Measurements from ENCODE around the gene TWIST2.

The TWIST2 gene

GRCh38 chr2:238874330-238875050 is 26.6 kb downstream of the TWIST2 start:
- DNase-seq, result no peak

- DNase-seq, result no peak
Observed at GRCh38 chr2:238875101-238875470, 27.2 kb downstream of the TWIST2 start.

- DNase-seq, result no peak
Observed at GRCh38 chr2:238875471-238876231, 27.8 kb downstream of the TWIST2 start.

DNA sequence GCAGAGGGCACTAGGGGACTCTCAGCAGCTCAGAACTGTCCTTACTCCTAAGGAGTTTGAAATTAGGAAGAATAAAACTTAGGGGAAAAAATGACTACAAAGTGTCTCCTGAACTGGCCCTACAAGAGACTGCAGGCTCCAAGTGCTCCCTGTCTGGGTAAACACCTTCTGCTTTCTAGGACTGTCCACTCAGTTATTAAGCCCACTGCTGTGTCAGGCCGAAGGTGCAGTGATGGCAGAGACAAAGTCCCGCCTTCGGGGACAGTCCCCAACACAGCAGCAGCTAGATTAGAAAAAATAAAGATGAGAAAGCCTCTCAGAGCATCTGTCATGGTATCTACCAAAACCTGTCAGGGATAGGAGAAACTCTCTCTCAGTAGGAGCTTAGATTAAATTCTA is 28.3 kb downstream of the TWIST2 start:
- no peak for DNase-seq

- no peak for DNase-seq
Observed at GRCh38 chr2:238878051-238878735, 30.3 kb downstream of the TWIST2 start.

DNA sequence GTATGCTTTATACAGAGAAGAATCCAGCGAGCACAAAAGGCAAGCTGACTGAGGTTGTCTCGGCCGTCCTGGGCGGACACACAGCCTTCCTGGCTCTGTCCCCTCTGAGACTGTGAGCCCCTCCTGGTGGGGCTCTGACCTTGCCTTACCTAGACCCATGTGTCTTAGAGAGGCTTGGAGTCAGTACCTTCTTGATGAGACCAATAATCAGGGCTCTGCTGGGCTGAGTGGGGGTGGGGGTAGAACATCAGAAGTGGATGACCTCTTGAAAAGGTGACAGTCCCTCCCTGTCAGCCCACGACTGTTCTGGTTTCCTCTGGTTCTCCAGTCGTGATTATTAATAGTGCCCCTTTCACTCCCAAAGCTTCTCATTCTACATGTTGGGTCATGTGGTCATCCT is 31.2 kb downstream of the TWIST2 start:
- DNase-seq, result no peak

DNA sequence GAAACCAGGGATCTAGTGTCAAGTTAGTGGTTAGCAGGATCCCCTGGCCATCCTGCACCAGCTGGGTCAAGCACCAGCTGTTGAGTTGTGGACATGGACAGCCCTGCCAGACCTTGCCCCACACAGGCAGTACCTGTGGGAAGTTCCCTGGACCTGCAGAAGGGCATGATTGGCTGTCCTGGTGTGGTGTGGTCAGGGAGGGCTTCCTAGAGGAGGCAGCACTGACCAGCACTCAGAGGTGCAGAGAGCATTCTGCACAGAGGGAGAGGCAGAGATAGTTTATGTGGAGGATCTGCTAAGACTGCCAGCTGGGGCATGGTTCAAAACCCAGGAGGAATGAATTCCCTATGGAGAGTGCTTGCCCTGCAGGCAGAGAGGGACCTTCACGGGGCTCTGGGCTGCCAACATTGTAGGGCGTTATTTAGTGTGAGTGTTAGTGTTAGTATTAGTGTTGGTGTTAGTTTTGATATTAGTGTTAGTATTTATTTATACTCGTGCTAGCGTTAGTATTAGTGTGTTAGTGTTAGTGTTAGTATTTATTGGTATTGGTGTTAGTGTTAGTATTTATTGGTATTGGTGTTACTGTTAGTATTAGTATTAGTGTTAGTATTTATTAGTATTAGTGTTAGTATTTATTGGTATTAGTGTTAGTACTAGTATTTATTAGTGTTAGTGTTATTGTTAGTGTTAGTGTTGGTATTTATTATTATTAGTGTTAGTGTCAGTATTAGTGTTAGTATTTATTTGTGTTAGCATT is 31.9 kb downstream of the TWIST2 start:
- no peak for DNase-seq

DNA sequence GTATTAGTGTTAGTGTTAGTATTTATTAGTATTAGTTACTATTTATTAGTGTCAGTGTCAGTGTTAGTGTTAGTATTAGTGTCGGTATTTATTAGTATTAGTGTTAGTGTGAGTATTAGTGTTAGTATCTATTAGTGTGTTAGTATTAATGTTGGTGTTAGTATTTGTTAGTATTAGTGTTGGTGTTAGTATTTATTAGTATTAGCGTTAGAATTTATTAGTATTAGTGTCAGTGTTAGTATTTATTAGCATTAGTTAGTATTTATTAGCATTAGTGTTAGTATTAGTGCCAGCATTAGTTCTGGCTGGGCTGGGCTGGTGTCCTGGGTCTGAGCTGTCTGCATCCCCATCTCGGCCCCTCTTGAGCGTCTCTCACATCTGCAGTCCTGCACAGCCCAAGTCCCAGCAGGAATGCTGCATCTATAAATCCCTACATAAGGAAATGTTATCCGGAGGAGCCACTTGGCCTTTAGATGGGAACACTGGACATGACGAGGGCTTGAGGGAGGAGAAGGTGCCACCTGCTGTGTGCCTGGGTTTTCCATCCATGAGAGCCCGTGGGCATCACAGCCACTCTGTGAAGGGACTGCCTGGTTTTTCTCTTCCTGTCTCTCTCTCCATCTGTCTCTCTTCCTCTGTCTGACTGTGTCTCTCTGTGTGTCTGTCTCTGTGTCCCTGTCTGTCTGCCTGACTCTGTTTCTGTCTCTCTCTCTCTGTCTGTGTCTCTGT is 33.6 kb downstream of the TWIST2 start:
- DNase-seq, result no peak

DNA sequence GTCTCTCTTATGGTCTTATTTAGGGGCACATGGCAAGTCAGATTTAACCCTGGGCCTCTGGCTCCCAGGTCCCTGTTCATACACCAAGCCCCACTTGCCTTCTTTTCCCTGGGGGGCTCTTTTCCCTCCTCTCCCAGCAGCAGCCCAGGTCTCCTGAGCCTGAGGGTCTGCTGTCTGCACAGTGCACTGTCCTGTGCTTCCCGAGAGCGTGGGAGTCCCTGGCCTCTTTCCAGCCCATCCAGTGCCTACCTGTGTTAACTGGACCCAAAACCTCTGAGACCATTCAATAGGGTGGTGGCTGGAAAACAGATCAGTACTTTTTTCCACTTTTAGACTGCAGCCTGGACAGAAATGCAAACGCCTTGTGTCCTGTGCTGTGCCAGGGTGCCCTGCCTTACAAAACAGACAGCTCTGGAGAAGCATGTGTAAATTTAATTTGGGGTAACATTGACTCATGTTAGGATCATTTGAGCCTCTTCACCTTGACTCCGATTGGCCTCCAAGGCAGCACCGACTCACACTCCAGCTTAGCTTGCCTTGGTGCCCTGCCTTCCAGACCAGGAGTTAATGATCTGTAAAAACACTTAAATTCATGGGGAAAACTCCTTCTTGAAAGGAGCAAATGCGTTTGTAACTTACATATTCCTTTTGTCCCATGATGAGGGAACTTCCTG is 34.3 kb downstream of the TWIST2 start:
- no peak for DNase-seq

GRCh38 chr2:238883421-238883901 is 35.6 kb downstream of the TWIST2 start:
- DNase-seq, result no peak

- no peak for DNase-seq
Observed at GRCh38 chr2:238884122-238884811, 36.4 kb downstream of the TWIST2 start.

- no peak for DNase-seq
Observed at GRCh38 chr2:238884812-238885408, 37.0 kb downstream of the TWIST2 start.

- no peak for DNase-seq
Observed at GRCh38 chr2:238886453-238887094, 38.7 kb downstream of the TWIST2 start.

GRCh38 chr2:238887616-238888015 is 39.7 kb downstream of the TWIST2 start:
- DNase-seq, result no peak

DNA sequence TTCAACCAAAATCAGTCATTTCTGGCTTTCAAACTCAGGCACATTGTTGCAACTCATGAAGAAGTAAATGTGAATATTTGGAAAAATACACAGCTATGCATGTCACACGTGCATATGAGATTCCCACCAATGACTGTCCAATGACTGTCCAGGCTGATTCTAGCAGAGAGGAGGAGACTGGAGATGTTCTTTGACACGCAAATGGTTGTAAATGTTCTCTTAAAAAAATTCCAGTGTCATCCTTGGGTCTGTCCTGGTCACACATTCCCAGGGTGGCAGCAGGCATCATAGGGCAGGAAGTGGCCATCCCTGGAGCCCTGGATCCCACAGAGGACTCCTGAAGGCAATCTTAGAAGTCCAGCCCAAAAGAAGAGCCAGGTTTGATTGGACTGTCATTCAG is 40.9 kb downstream of the TWIST2 start:
- no peak for DNase-seq

DNA sequence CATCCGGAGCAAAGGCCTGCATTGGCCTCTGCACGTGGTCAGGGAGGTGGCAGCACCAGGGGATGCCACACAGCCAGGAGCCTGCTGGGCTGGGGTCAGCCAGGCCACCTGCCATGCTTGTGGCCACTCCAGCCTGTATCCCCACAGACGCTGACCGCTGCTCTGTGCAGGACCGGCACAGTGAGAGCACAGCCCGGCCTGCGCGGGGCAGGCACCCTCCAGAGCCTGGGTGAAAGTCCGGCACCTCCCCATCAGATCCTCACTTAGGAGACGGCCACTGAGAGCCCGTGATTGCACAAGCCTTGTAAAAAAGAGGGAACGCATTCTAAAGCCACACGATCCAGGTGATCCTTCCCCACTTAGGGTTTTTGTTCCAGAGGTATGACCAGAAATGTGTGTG is 42.2 kb downstream of the TWIST2 start:
- DNase-seq, result no peak

GRCh38 chr2:238890618-238891456 is 43.0 kb downstream of the TWIST2 start:
- DNase-seq, result no peak

GRCh38 chr2:238891457-238892203 is 43.7 kb downstream of the TWIST2 start:
- DNase-seq, result no peak

- no peak for DNase-seq
Observed at GRCh38 chr2:238892204-238892500, 44.3 kb downstream of the TWIST2 start.
